ENCODE measurements around the gene FKBP1C.

Gene FKBP1C

DNA sequence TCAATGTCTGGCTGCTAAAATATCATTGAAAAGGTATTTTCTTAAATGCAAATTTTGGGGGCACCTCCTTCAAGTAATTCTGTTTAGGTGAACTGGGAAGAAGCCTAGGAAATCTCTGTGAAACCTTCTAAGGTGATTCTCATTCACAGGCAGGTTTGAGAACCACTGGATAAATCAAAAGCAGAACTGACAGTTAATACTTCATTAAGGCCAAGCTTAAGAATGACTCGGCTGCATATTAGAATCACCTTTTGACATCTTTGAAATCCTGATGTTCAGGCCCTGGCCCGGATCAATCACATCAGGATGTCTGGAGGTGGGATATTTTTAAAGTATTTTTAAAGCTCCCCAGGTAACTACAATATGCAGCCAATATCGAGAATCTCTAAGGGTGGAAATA, 50.6 kb downstream of the FKBP1C start:
- DNase-seq (ENCODE audit: low spot score) = no peak

Small RNA genes within 50 kb of the gene (small RNA-seq; reads per million reads assigned to genes)
- 0 reads per million in 2 experiments for gene SPTLC1P3
